Subcutaneous adipose tissue (tissue), 4 donors: ENCODE measurements around the gene ZNF121. TPM values are rescaled to one million over a fixed set of nuclear protein-coding genes. Genes with fewer than 3 reads are reported as not detected.

ENCODE experiments used
- CTCF ChIP-seq: fragments of 450-650 bp; IDR thresholded peaks from one replicate; pipeline ENCODE4 v1.5.1; 2016; ENCODE audit warnings: low read depth, mild to moderate bottlenecking, control low read depth, antibody characterized with exemption, moderate library complexity
- total RNA-seq, 4 donors: library from RNA; depleted of rRNA; stranded (reverse); fragments of >200 nt; gene quantifications; one replicate each; pipeline ENCODE4 v1.1.0, GENCODE V29; 2016

The ZNF121 gene
- 10 to 100 TPM; 22.3 to 31.3 (median 26.5) TPM for total RNA-seq

GRCh38 chr19:9584073-9584833 lies at the start of gene ZNF121:
ZNF121 (minus strand) TSS chr19:9584504; CDS start chr19:9568097, 16,407 bp downstream.
- TF ChIP-seq CTCF: no peak

- TF ChIP-seq CTCF: no peak
Observed at GRCh38 chr19:9627856-9628255, 43.6 kb upstream of the ZNF121 start.

DNA sequence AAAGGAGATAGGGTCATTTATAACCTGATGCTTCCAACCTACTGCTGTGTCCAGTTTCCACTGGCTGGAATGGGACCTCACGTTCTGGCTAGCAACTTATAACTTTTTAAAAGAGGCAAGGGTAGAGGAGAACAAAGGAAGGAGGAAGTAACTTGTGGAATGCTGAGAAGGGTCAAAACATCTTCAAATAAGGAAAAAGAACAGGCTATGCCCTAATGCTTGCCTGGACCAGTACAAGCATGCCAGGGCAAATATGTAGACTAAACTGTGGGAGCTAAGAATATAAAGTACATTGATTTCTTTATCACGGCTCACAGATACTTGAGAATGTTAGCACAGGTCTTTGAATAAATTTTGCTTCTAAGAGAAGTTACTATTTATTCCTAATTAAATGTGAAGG lies 38.2 kb upstream of the ZNF121 start:
- TF ChIP-seq CTCF: no peak

GRCh38 chr19:9621156-9622037 lies 37.1 kb upstream of the ZNF121 start, which contains the start of gene ZNF561:
ZNF561 (minus strand) TSS chr19:9621232; CDS start chr19:9619456, 1,776 bp downstream.
- no peak for TF ChIP-seq CTCF

DNA sequence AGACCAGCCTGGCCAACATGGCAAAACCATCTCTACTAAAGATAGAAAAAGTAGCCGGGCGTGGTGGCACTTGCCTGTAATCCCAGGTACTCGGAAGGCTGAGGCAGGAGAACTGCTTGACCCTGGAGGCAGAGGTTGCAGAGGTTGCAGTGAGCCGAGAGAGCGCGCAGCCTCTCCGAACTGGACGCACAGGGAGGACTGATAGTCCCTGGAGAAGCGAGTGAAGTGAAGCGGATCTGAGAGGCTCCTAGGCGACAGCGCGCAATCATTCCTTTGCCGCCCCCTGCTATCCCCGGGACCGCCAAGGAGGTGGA lies 36.5 kb upstream of the ZNF121 start:
- no peak for TF ChIP-seq CTCF

GRCh38 chr19:9615844-9616243 lies 31.5 kb upstream of the ZNF121 start:
- no peak for TF ChIP-seq CTCF

- no peak for TF ChIP-seq CTCF
Observed at GRCh38 chr19:9610484-9611113, 26.3 kb upstream of the ZNF121 start.
